SU-DHL-6 (cell line): ENCODE data around the gene CYP26B1.

ENCODE experiments used
- H2AFZ ChIP-seq: fragments of 200-600 bp; sonication (generic); 2 replicates; pipeline ENCODE4 v1.6.1; 2014; ENCODE audit warnings: low read depth, mild to moderate bottlenecking, moderate library complexity, mixed read lengths, antibody characterized with exemption, low read length; ENCODE audit not compliant: severe bottlenecking
- H3F3A ChIP-seq: fragments of 200-600 bp; shearing (Covaris generic); 2 replicates; pipeline ENCODE4 v1.6.0; 2016; ENCODE audit warnings: antibody characterized with exemption, mild to moderate bottlenecking; ENCODE audit not compliant: insufficient read depth
- H3K27ac ChIP-seq: fragments of 200-600 bp; sonication (generic); 2 replicates; pipeline ENCODE4 v1.5.1; 2016; ENCODE audit warnings: low read depth, mild to moderate bottlenecking, low read length, moderate library complexity, mixed read lengths
- H3K27me3 ChIP-seq: fragments of 200-600 bp; sonication (generic), shearing (Covaris generic); 2 replicates; pipeline ENCODE4 v1.6.0; 2014; ENCODE audit warnings: mild to moderate bottlenecking, low read length
- H3K36me3 ChIP-seq: fragments of 200-600 bp; sonication (generic); 2 replicates; pipeline ENCODE4 v1.6.1; 2014; ENCODE audit warnings: mild to moderate bottlenecking, low read length, mixed read lengths
- H3K4me2 ChIP-seq: fragments of 300-600, 200-600 bp; shearing (Covaris generic), sonication (generic); 2 replicates; pipeline ENCODE4 v1.6.0; 2014; ENCODE audit warnings: low read length, low read depth, mild to moderate bottlenecking; ENCODE audit not compliant: poor library complexity, severe bottlenecking
- H3K4me3 ChIP-seq: fragments of 200-600 bp; sonication (generic); 2 replicates; pipeline ENCODE4 v1.5.1; 2014; ENCODE audit warnings: antibody characterized with exemption, low read length, mild to moderate bottlenecking, mixed read lengths; ENCODE audit not compliant: insufficient read depth, poor library complexity, severe bottlenecking
- H3K79me2 ChIP-seq: fragments of 200-600 bp; sonication (generic); 2 replicates; pipeline ENCODE4 v1.6.1; 2014; ENCODE audit warnings: mild to moderate bottlenecking, low read length, moderate library complexity; ENCODE audit not compliant: insufficient read depth
- H3K9ac ChIP-seq: fragments of 200-600 bp; sonication (generic); 2 replicates; pipeline ENCODE4 v1.7.0; 2014; ENCODE audit warnings: mild to moderate bottlenecking, low read length
- H3K9me2 ChIP-seq: fragments of 200-600 bp; sonication (generic); replicated peaks from 2 replicates; pipeline ENCODE4 v1.6.1; 2014; ENCODE audit warnings: low read length; ENCODE audit not compliant: insufficient read depth
- H3K9me3 ChIP-seq: fragments of 200-600 bp; sonication (generic); 2 replicates; pipeline ENCODE4 v1.6.1; 2014; ENCODE audit warnings: low read length, mixed read lengths; ENCODE audit not compliant: insufficient read depth
- H4K20me1 ChIP-seq: fragments of 200-600 bp; sonication (generic); 2 replicates; pipeline ENCODE4 v1.6.1; 2014; ENCODE audit warnings: low read depth, mild to moderate bottlenecking, antibody characterized with exemption, low read length, moderate library complexity, mixed read lengths
- CTCF ChIP-seq: fragments of 200-600 bp; sonication (generic); IDR thresholded peaks from one replicate; pipeline ENCODE4 v1.5.1; 2017; ENCODE audit warnings: antibody characterized with exemption, mild to moderate bottlenecking, low read length, moderate library complexity; ENCODE audit not compliant: insufficient read depth, poor library complexity, severe bottlenecking
- EZH2phosphoT487 ChIP-seq: fragments of 200-600 bp; sonication (generic), shearing (Covaris generic); conservative IDR thresholded peaks from 2 replicates; pipeline ENCODE4 v1.6.1; 2018; ENCODE audit warnings: mild to moderate bottlenecking, antibody characterized with exemption, low read length, moderate library complexity, mixed read lengths

CYP26B1 gene

GRCh38 chr2:72094701-72095100, 53.0 kb downstream of the CYP26B1 start:
- Histone ChIP-seq H2AFZ (no peak overlapping the region), H3K79me2 (no peaks in the 10 kb centered on the region), H3K36me3 (no peaks in the 10 kb centered on the region), H3K27ac (no peak overlapping the region), H3K4me2 (no peak overlapping the region), H3F3A (no peaks in the 10 kb centered on the region), H3K27me3 (no peaks in the 10 kb centered on the region; the same call in 1 of the 2 replicates), H3K9me2 (no peaks in the 10 kb centered on the region), H3K4me3 (no peak overlapping the region), H4K20me1 (no peaks in the 10 kb centered on the region), H3K9ac (no peak overlapping the region), H3K9me3 (no peaks in the 10 kb centered on the region)
- TF ChIP-seq EZH2phosphoT487 (no peak), CTCF (no peak)

- H3K4me3 ChIP-seq = no peak overlapping the region
- no peaks in the 10 kb centered on the region for H3K79me2 ChIP-seq
- H3K27me3 ChIP-seq = no peaks in the 10 kb centered on the region
- TF ChIP-seq EZH2phosphoT487 = no peak
- no peak for TF ChIP-seq CTCF
- no peaks in the 10 kb centered on the region for H4K20me1 ChIP-seq
- H3K9ac ChIP-seq = no peak overlapping the region
- H3K36me3 ChIP-seq = no peaks in the 10 kb centered on the region
- H3K4me2 ChIP-seq = no peak overlapping the region
- H3K9me2 ChIP-seq = no peaks in the 10 kb centered on the region
- no peak overlapping the region for H3K27ac ChIP-seq
- no peaks in the 10 kb centered on the region for H3F3A ChIP-seq
- H3K9me3 ChIP-seq = no peaks in the 10 kb centered on the region
- no peak overlapping the region for H2AFZ ChIP-seq
Measured at GRCh38 chr2:72092111-72092510, 55.6 kb downstream of the CYP26B1 start.

- Histone ChIP-seq H3F3A (no peaks in the 10 kb centered on the region), H3K4me2 (no peak overlapping the region), H3K4me3 (no peak overlapping the region), H2AFZ (no peak overlapping the region), H3K36me3 (no peaks in the 10 kb centered on the region), H3K27me3 (no peaks in the 10 kb centered on the region), H3K9me3 (no peaks in the 10 kb centered on the region), H4K20me1 (no peaks in the 10 kb centered on the region), H3K27ac (no peak overlapping the region), H3K9ac (no peak overlapping the region), H3K79me2 (no peaks in the 10 kb centered on the region), H3K9me2 (no peaks in the 10 kb centered on the region)
- TF ChIP-seq EZH2phosphoT487 = no peak
- no peak for TF ChIP-seq CTCF
Measured at GRCh38 chr2:72090781-72091482, 56.7 kb downstream of the CYP26B1 start.
